Tibial nerve (tissue), 4 donors: ENCODE data around the gene PYM1. TPM values are rescaled to one million over a fixed set of nuclear protein-coding genes. Genes with fewer than 3 reads are reported as not detected.

ENCODE experiments used
- DNase-seq, 2 donors: peaks; one replicate each; pipeline ENCODE4 v3.0.0-alpha.2; 2019; ENCODE audit warnings: low spot score in 2 of 2
- H3K27ac ChIP-seq, 4 donors: fragments of 200-600 bp; sonication (generic) in 3 of 4; one replicate each; pipeline ENCODE4 v1.5.1; 2017 to 2019; ENCODE audit warnings: mild to moderate bottlenecking in 1 of 4
- H3K27me3 ChIP-seq, 2 donors: fragments of 200-600 bp; sonication (generic) in 1 of 2; one replicate each; pipeline versions ENCODE4 v1.5.1 to v1.6.0; 2017 to 2019
- H3K36me3 ChIP-seq, 3 donors: fragments of 200-600 bp; sonication (generic); one replicate each; pipeline ENCODE4 v1.5.1; 2018 to 2019
- H3K4me1 ChIP-seq, 4 donors: fragments of 200-600 bp; sonication (generic) in 3 of 4; one replicate each; pipeline ENCODE4 v1.5.1; 2017 to 2019
- H3K4me3 ChIP-seq, 4 donors: fragments of 200-600 bp; sonication (generic) in 3 of 4; one replicate each; pipeline ENCODE4 v1.5.1; 2017 to 2019; ENCODE audit warnings: mild to moderate bottlenecking in 1 of 4, moderate library complexity in 1 of 4
- H3K9me3 ChIP-seq, 4 donors: fragments of 200-600 bp; sonication (generic) in 3 of 4; one replicate each; pipeline ENCODE4 v1.5.1; 2017 to 2019
- CTCF ChIP-seq, 5 experiments: fragments of 200-600 bp in 3 of 5; fragments of 450-650 bp in 2 of 5; sonication (generic) in 3 of 5; IDR thresholded peaks; one replicate each; pipeline ENCODE4 v1.5.1; 2016 to 2019; ENCODE audit warnings: antibody characterized with exemption in 5 of 5, mild to moderate bottlenecking in 3 of 5, moderate library complexity in 2 of 5
- EP300 ChIP-seq, 2 donors: sonication (generic); formaldehyde crosslinking; IDR thresholded peaks; one replicate each; pipeline ENCODE4 v1.6.1; 2017; ENCODE audit warnings: antibody characterized with exemption in 2 of 2, mild to moderate bottlenecking in 1 of 2
- POLR2A ChIP-seq, 2 donors: fragments of 450-650 bp; IDR thresholded peaks; one replicate each; pipeline ENCODE4 v1.6.1; 2017; ENCODE audit warnings: antibody characterized with exemption in 2 of 2, mild to moderate bottlenecking in 2 of 2, moderate library complexity in 2 of 2
- WGBS, 2 donors: methylation state at CpG; one replicate each; pipeline ENCODE4 v1.1.5; 2018; 5-methylcytosine and 5-hydroxymethylcytosine counted together
- total RNA-seq, 4 donors: library from RNA; depleted of rRNA; stranded (reverse); fragments of >200 nt; gene quantifications; one replicate each; pipeline ENCODE4 v1.1.0, GENCODE V29; 2016

The PYM1 gene
- total RNA-seq, 4 donors from 2014 or later: 25.3 to 53.4 (median 39.9) TPM

DNA sequence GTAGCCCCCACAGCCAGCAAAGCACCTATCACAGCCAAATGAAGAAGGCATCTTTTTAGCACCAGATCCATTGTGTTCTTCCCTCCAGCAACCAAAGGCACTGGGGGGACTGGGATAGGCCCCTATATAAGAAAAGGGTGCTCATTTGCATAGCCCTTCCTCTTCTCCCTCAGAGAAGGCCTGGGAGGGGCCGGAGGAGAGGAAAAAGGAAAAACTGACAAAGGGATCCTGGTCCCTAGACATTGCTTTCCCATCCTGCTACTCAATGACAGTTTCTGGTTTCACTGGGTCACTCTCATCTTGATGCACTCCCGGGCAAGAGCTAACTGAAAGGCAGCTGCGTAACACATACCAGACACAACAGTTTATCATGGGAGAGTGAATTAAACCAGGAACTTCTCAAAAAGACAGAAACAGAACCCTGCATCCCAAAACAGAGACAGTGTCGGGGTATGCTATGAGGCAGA, 38.3 kb upstream of the PYM1 start, which contains the start of gene PMEL:
PMEL (minus strand) TSS at position 102 of the 467 bp plus-strand sequence; CDS start at position 71, 31 bp downstream.
- H3K36me3 ChIP-seq: peaks cover 0 to 14% (median 0%) of the 10 kb centered on the region in 3 donors
- H3K9me3 ChIP-seq: no peaks in the 10 kb centered on the region
- H3K27me3 ChIP-seq: no peaks in the 10 kb centered on the region
- 7 to 10% methylated on average over 4 of the region's 4 CpGs for WGBS, 2 donors
- TF ChIP-seq EP300 (IDR thresholded peaks at IDR 0.05): no peak
- peaks cover 0 to 23% (median 7%) of the 10 kb centered on the region in 4 donors for H3K4me1 ChIP-seq
- DNase-seq: no peak
- H3K27ac ChIP-seq: peak within 1 kb of the TSS; percentile 10 to 91 (median 84)
- peak within 1 kb of the TSS; percentile 51 to 77 (median 73) for H3K4me3 ChIP-seq

DNA sequence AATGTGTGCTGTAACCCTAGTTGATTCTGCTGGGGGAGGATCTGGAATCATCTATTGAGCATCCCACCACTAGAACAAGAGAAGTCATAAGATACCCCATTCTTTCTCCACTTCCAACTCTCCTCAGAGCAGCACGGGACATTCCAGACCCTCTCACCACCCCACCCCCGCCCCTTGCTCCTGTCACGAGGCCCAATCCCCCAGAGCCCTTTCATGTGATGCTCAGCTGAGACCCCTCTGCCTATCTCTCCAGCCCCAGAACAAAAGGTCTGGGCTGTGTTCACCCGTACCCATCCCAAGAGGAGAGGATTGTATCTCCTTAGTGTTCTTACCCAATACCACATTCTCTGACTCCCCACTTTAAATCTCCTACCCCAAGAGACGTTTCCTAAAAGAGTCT, 37.5 kb upstream of the PYM1 start:
- 53 to 55% methylated on average over 5 of the region's 5 CpGs for WGBS, 2 donors
- no peak for TF ChIP-seq CTCF (IDR thresholded peaks at IDR 0.05)
- TF ChIP-seq EP300 (IDR thresholded peaks at IDR 0.05): no peak
- no peak for TF ChIP-seq POLR2A (IDR thresholded peaks at IDR 0.05)
- H3K27ac ChIP-seq: no peak overlapping the region

GRCh38 chr12:55963760-55964159, 36.1 kb upstream of the PYM1 start:
- Histone ChIP-seq H3K4me3 (no peak overlapping the region), H3K9me3 (no peaks in the 10 kb centered on the region), H3K36me3 (no peaks in the 10 kb centered on the region), H3K27me3 (no peaks in the 10 kb centered on the region), H3K4me1 (peaks cover 0 to 23% (median 7%) of the 10 kb centered on the region in 4 donors), H3K27ac (no peak overlapping the region)
- TF ChIP-seq EP300 (IDR thresholded peaks at IDR 0.05): no peak
- no peak for TF ChIP-seq POLR2A (IDR thresholded peaks at IDR 0.05)
- TF ChIP-seq CTCF (IDR thresholded peaks at IDR 0.05): no peak
- no peak for DNase-seq
- 81 to 91% methylated on average over 2 of the region's 2 CpGs for WGBS, 2 donors

More for the DNA sequence above, 37.5 kb upstream of the PYM1 start:
- peaks cover 0 to 6% (median 0%) of the 10 kb centered on the region in 3 donors for H3K36me3 ChIP-seq
- H3K27me3 ChIP-seq: no peaks in the 10 kb centered on the region
- peaks cover 0 to 23% (median 7%) of the 10 kb centered on the region in 4 donors for H3K4me1 ChIP-seq
- H3K9me3 ChIP-seq: no peaks in the 10 kb centered on the region
- H3K4me3 ChIP-seq: no peak overlapping the region
- DNase-seq: no peak

GRCh38 chr12:55957106-55957859, 29.6 kb upstream of the PYM1 start:
- DNase-seq: no peak
- no peaks in the 10 kb centered on the region for H3K4me1 ChIP-seq
- H3K27me3 ChIP-seq: no peaks in the 10 kb centered on the region
- H3K36me3 ChIP-seq: peaks cover 0 to 29% (median 5%) of the 10 kb centered on the region in 3 donors
- no peaks in the 10 kb centered on the region for H3K9me3 ChIP-seq
- TF ChIP-seq CTCF (IDR thresholded peaks at IDR 0.05): no peak
- no peak for TF ChIP-seq EP300 (IDR thresholded peaks at IDR 0.05)
- TF ChIP-seq POLR2A (IDR thresholded peaks at IDR 0.05): no peak
- no peak overlapping the region for H3K4me3 ChIP-seq
- WGBS, 2 donors: 80 to 85% methylated on average over 4 to 5 of the region's 5 CpGs
- no peak overlapping the region for H3K27ac ChIP-seq

- DNase-seq: no peak
- Histone ChIP-seq H3K36me3 (peaks cover 0 to 43% (median 10%) of the 10 kb centered on the region in 3 donors), H3K4me3 (no peak overlapping the region), H3K4me1 (no peaks in the 10 kb centered on the region), H3K9me3 (no peaks in the 10 kb centered on the region), H3K27me3 (no peaks in the 10 kb centered on the region), H3K27ac (no peak overlapping the region)
- 82 to 89% methylated on average over 6 of the region's 6 CpGs for WGBS, 2 donors
- no peak for TF ChIP-seq EP300 (IDR thresholded peaks at IDR 0.05)
- TF ChIP-seq CTCF (IDR thresholded peaks at IDR 0.05): peak in 1 of 5 experiments; percentile 13
These were observed 28.3 kb upstream of the PYM1 start for GRCh38 chr12:55955800-55956508.
